Fibroblast of skin of left biceps (primary cell): ENCODE results near the gene SLC66A1.

ENCODE experiments used
- DNase-seq, 2 experiments: peaks; one replicate each; pipeline ENCODE4 v3.0.0-alpha.2; 2013; ENCODE audit warnings: low read depth in 2 of 2

SLC66A1 gene

DNA sequence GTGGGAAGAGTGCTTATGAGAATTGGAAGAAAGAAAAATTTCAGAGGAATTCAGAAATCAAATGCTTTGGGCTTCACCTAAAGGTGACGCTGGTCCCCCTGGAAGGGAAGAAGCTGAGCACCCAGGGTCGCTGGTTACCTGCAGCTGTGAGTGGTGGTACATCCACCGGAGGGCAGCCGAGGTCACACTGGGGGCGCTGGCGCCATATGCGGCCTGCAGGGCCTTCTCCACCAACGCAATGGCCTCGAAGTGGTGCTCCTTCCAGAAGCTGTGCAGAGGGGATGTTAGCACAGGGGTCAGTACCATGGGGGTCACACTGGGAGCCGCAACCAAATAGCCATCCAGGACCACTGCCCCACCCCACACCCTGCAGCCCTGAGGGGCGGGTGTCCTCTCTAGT is 6.2 kb upstream of the SLC66A1 start:
- no peak for DNase-seq

DNA sequence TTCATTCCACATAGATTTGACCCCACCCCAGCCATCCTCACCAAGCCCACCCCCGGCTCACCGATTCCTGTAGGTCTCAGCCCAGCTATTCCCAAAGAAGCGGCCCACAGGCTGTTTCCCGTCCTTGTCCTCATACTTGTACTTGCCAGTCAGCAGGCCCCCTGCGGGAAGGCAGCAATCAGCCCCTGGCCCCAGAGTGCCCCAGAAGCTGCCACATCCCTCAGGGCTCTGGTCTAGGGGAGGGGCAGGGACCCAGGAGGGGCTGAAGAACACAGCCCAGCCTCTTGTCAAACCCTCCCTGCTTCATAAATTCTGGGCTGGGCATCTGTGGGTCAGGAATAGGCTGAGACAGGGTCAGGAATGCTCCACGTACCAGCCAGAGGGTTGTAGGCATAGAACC is 5.2 kb upstream of the SLC66A1 start:
- DNase-seq: no peak

DNA sequence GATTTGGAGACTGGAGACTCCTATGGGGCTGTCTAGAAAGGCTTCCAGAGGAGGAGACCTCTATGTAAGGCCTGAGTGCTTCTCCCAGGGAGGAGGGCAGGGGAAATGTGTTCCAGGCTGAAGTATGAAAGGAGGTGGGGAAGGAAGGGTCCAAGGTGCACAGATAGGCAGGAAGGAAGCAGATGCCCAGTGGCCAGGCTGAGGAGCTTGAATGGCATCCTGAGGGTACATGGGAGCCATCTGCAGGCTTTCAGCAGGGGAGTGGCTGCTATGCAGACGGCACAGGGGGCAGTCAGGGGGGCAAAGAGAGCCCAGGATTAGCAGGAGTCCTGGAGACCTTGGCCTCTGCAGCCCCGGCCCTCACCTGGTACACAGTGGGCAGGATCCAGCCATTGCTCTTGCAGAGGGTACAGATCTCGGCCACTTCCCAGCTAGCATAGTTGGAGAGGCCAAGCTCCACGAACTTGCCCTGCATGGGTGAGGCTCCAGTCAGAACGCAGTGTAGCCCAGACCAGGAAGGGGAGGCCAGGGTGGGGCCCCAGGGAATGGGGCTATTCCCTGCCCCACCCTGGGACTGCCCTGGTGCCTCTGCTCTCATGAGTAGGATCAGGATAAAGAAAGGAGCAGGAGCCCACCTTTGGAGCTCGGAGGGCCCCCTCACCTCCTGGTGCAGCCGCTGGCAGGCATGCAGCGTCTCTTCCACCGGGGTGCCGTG is 4.2 kb upstream of the SLC66A1 start:
- DNase-seq: no peak

DNA sequence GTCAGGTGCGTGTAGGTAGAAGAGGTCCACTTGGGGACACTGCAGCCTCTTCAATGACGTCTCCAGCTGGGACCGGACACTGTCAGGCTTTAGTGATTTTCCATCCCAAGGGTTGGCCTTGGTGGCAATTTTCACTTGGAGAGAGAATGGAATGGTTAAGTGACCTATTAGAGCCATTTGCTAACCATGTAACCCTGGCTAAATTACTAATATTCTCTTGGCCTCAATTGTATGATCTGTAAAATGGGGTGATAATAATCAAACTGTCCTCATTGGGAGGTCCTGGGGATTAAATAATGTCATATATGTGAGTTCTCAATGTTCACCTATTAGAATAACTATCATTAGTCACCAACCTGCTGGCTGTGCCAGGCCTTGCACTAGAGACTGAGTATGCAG is 3.6 kb upstream of the SLC66A1 start:
- DNase-seq: no peak

DNA sequence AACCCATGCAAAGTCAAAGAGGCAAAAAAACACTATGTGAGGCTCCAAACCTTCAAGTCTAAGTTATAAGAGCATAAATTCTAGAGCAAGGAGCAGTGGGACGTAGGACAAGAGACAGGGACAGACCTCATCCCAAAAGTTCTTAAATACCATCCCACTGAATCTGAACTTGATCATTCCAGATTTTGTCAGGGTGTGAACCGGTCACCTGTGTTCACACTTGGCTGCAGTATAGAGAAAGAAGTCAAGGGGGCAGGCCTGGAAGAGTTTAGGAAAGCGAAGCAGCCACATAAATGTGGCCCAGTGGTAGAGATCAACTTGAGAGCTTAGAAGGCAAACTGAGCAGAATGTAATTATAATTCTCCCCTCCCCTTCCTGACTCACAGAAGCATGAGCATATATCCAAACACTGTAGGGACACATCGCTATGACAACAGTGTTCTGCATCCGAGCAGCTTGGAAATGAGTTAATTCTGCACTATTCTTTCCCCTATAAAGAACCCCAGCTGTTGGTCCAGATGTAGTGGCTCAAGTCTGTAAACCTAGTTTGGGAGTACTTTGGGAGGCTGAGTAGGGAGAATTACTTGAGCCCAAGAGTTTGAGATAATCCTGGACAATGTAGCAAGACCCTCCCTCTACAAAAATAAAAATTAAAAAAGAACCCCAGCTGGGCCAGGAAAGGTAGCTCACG is 2.9 kb upstream of the SLC66A1 start:
- DNase-seq: peak in 1 of 2 experiments; percentile 15

DNA sequence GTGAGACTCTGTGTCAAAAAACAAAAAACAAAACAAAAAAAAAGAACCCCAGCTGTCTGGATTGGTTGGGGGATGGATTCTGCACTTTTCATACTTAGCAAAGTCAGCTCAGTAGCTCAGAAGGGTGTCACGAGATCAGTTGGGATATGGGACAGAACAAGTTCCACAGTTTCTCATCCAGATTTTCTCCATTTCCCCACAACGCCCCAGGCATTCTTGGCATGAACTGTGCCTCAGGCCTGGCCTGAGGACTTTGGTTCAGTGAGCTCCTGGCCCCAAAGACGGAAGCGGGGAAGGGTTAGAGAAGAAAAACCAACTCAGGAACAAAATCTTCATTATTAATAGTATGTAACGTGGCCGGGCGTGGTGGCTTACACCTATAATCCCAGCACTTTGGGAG is 2.1 kb upstream of the SLC66A1 start:
- no peak for DNase-seq

DNA sequence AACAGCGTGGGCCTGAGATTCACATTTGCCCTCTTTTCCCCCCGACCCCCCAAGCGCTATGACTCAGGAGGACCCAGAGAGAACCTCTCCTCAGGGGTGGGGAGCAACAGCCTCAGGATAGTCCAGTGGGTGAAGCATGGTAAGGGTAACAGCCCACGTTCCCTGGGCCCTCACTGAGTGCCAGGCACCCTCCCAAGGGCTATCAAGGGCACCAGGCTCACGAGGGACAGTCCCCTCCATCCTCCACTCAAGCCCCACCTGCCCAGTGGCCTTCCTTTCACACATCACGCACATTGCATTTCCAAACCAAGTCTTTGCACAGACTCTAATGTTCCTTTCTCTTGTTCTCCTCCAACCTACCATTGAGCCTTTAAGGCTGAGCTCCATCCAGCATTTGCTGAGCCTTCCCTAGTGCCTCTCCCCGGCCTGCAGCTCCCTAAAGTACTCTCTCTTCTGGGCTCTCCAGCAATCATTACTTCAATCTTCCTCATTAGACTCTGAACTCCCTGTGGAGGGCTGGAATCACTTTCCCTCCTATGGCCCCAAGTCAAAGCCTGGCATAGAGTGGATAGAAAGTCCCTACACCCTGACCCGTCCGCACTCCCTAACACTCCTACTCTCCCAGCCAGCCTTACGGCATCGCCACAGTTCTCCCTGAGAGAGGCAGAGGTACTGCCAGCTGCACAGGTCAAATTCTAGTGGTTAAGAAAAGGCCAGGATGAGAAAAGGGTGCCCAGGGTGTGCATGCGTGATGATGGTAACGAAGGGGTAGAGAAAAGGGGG is 1.2 kb upstream of the SLC66A1 start:
- no peak for DNase-seq

DNA sequence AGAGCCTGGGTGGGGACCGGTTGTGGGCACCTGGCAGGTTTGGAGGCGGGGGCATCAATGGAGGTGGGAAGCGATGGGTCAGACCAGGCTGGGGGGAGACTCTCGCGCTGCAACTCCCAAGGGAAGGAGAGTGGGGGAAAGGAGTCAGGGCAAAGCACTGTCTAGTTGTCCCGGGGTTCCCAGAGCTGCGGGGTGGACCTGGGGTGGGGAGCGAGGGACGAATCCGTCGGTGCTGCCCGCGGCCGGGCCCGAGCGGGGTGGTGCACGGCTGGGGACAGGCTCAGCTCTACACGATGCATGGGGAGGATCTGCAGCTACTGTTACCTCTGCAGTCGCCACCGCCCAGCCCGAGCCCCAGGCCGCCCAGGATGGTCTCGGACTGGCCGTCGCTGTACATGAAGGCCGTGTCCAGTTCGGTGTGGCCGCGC is 609 bp upstream of the SLC66A1 start:
- no peak for DNase-seq

DNA sequence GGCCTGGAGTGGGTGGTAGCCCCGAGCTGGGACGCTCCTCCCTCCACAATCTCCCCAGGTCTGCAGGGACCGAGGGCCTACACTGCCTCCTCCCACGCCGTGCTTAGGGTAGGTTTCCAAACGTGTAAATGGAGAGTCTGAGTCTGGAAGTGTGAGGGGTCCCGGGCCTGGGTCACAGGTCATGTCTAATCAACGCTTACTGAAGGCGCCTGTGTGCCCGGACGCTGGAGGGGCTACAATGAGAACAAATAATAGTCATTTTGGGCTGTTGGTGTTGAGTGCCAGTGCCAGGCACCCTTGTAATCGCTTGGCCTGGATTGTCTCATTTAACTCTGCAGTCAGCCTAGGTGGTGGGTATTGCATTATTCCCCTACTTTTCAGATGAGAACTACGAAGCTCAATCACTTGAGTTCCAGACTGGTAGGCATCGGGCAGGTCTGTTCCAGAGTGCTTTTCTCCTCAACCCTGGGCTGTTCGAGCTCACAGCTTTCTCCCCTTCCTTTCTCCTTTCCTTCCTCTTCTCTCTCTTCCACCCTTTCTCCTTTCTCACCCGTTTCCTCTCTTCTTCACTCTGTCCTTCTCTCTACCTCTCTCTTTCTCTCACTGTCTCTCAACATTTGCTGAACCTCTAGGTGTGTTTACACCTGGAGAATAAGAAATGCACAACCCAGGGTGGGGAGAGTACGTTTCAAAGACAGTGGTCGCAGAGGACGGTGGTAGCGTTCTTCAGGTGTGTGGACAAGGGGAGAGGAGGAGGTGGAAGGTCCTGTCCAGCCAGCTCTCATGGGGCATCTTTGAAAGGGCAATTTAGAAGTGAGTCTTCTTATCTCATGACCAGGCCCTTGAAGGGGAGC is 883 bp downstream of the SLC66A1 start:
- DNase-seq: no peak

DNA sequence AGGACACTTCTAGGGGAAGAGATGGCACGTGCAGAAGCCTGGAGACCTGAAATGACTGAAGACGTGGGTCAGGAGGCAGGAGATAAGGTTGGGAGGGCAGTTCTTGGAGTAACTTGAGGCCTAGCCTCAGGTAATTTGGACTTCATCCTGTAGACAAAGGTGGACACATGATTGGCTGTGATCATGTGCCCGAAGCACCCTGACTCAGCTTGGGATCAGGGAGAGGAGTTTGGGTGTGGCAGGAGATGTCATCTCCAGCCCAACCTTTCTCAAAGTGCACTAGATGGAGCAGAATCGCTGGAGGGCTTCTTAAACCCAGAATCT is 1.5 kb downstream of the SLC66A1 start:
- no peak for DNase-seq

DNA sequence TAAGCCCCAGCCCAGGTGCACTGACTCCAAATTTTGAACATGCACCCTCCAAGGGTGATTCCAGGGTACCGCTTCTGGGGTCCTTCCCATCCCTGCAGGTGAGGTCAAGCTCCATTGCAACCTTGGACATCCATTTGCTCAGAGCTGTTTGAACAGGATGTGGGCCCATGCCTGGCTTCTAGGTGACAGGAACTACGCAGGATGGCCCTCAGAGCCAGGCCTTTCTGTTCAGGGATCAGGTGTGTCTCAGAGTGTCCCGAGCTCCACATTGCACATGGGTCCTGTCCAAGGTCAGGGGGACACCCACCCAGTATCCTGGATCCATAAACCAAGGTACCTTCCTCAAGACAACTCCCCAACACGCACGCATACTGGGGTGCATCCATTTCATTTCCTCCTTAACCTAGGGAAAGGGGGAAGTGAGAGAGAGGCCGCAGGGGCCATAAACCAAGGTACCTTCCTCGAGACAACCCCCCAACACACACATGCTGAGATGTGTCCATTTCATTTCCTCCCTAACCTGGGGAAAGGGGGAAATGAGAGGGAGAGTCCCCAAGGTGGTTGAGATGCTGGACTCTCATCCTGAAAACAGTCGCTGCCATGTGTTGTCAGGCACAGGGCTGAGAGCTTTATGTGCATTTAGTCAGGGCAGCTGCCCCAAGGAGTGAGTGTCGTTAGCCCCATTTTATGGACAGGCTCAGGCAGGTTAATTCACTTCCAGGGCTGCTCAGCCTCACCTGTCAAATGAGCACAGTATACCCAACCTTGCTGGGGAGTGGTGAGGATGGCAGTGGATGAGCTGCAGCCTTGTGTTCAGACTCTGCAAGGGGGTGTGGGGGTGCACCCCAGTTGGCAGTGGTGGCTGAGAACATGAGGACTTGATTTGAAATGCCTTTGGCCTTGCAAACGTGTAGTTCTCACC is 2.1 kb downstream of the SLC66A1 start:
- DNase-seq: no peak

DNA sequence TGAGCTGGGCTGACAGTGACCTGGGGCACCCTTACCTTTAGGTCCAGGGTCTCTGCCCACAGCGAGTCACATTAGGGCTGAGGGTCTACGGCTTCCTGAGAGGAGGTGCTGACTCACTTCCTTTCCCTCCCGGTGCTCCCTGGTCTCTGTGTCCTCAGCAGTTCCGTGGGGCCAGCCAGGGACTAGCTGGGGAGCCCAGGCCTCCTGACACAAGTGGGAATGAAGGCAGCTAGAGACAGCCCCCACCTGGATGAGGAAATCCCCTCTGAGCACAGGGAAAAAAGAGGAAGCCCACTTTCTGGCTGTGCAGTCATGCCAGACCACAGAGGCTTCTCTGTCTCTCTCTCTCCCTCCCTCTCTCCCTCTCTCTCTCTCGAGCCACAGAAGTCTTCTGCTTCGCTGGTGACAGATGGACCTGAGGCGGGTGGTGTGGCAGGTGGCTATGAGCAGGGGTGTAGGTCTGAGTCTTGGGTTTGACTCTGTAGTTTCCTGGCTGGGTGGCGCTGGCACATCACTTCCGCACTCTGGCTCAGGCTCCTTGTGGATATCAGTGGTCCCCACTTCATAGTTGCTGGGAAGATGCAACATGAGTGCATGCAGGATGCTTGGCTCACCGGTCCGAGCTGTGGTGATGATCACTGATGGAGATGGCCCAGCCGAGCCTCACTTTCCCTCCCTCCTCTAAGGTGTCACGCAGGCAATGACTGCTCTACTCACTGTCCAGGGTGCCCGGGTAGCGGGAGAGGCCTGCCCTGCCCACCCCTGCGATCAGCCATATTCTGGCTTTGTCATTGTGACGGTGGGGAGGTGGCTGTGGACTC is 3.5 kb downstream of the SLC66A1 start:
- no peak for DNase-seq

DNA sequence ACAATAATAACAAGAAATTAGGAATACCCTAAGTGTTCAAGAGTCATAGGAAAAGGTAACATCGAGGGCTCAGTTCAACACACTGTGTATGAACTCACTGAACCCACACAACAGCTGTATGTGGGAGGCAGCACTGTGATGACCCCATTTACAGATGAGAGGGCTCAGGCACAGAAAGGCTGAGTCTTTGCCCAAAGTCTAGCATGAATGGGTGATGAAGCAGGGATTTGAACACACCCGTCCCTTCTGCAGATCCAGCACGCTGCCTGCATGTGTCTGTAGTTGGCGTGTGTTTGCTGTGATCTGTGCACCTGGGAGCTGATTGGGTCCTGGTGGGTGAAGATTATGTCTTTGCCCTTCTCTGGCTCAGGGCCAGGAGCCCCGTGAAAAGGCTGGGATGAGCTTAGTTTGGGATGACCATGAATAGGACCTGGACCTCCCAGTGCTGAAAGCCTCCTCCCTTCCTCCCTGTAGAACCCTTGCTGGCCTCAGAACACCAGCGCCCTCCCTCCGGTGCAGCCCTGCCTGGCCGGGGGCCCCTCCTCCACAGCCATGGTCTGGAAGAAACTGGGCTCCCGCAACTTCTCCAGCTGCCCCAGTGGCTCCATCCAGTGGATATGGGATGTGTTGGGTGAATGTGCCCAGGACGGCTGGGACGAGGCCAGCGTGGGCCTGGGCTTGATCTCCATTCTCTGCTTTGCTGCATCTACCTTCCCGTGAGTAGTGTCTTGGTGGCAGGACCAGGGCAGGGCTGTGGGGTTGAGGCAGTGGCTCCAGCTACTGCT is 5.2 kb downstream of the SLC66A1 start:
- DNase-seq: no peak

DNA sequence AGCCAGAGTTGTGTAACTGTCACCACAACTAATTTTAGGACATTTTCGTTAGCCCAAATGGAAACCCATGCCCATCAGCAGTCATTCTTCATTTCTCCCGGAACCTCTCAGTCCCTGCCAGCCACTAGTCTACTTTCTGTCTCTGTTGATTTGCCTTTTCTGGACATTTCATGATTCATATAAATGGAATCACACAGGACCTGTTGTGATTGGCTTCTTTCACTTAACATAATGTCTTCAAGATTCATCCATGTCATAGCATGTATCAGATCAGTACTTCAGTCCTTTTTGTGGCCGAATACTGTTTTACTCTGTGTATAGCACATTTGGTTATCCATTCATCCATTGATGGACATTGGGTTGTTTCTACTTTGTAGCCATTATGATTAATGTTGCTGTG is 7.1 kb downstream of the SLC66A1 start:
- DNase-seq: no peak

DNA sequence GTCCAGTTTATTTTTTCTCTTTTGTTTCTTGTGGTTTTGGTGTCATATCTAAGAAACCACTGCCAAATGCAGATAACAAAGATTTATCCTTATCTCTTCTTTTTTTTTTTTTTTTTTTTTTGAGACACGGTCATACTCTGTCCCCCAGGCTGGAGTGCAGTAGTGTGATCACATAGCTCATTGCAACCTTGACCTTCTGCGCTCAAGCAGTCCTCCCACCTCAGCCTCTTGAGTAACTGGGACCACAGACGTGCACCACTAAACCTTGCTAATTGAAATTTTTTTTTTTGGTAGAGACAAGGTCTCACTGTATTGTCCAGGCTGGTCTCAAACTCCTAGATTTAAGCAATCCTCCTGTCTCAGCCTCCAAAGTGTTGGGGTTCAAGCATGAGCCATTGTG is 8.9 kb downstream of the SLC66A1 start:
- no peak for DNase-seq

DNA sequence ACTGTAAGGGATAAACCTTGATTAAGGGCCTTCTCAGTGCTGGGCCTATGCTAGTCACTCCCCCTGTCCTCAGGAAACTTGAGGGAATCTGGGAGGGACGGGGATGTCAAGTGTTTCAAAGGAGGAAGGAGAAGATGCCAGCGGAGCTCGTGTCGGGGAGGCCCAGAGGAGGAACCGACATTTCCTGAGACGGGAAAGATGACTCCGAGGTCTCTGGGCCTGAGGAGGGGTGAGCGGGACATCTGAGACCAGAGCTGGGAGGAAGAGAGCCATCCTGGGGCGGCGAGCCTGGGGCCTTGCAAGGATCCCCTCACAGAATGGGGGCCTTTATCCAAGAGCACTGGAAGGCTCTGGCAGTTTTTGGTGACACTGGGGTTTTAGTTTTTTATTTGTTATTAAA is 10.4 kb downstream of the SLC66A1 start:
- no peak for DNase-seq

DNA sequence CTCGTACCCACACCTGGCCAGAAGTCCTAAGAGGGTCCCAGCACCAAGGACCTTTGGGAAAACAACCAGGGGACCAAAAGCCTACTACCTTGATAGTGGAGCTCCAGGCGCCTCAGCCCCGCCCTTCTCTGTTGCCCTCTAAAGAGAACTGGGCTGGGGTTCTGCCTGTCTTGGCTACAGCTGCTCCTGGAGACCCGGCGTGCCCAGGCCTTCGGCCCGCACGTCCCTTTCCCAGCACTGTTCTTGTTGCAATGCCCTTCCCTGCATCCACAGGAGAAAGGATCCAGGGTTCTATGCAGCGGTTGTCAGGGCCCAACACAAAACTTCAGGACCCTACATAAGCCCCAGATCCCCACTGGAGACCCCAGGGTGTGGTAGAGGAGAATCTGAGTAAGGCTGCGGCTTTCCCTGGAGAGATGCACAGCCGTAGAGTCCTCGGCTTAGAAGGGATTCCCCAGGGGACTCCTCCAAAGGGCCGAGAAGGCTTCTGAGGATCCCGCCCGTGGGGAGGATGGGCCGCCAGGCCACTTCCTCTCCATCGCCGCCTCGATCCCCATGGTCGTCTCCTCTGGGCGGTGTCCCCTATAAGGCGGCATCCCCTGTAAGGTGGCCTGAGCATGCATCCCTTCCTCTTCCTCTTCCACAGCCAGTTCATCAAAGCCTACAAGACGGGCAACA is 12.0 kb downstream of the SLC66A1 start:
- no peak for DNase-seq

DNA sequence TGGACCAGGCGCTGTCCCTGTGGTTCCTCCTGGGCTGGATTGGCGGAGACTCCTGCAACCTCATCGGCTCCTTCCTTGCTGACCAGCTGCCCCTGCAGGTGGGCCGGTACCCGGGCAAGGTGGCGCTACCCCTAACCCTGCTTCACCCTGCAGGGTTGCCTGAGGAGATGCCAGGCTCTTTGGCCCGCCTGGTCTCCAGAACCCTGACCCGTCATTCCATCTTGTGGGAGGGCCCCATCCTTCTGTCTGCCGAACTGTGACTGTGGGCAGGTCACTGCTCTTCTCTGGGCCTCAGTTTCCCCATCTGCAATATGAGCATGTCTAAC is 12.5 kb downstream of the SLC66A1 start:
- DNase-seq: no peak
